ENCODE data around the gene LRRC37A. TPM values are rescaled to one million over a fixed set of nuclear protein-coding genes. Genes with fewer than 3 reads are reported as not detected.

Gene LRRC37A
- total RNA-seq (2022; extraction: Qiagen RNA extraction; ENCODE audit: low read depth): 0.67 to 1.2 TPM (median 0.75 TPM) in 5 replicates

DNA sequence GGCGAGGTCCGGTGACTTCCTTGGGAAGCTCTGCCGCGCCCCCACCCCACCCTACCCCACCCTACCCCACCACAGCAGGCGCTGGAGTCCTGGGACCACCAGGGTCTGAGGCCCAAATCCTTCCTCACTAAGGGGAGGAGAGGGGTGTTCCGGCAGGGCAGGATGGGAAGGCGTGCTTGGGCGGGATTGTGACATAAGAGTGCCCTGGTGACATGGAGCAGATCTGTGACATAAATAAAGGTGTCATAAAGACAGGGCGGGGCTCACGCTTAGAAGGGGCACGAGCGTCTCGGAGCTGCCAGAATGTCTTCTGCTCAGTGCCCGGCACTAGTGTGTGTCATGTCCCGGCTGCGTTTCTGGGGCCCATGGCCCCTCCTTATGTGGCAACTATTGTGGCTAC lies at the start of gene LRRC37A:
TSS of gene LRRC37A (plus strand) at position 301 of the 400 bp plus-strand sequence. CDS start at position 304, 3 bp downstream.

DNA sequence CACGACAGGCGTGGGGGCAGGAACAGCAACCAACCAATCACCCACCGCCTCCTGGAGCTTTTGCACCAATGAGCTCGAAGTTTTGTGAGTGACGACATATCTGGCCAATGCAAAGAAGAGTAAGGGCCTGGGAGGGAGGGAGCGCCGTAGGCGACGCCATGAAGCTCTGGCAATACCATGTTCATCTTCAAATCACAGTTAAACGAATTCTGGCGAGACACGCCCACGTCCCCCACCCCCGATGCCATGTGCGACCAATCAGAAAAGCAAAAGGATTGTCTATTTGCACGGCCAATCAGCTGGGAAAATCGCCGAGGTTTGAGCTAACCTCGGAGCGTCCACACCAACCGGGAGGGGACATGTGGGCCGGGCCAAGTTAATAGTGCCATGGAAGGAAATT lies 66.8 kb downstream of the LRRC37A start, which contains the start of gene ARL17B:
TSS of gene ARL17B (minus strand) at position 12 of the 400 bp plus-strand sequence. CDS start 3,369 bp downstream, outside the sequence.

Other genes with a start within 250 kb of the LRRC37A start
- gene KANSL1, start 101.7 kb upstream of the LRRC37A start, total RNA-seq (2022; extraction: Qiagen RNA extraction; ENCODE audit: low read depth): 21.7 to 27.0 TPM (median 23.6 TPM) in 5 replicates
- gene ARL17B, start 66.6 kb downstream of the LRRC37A start, total RNA-seq (2022; extraction: Qiagen RNA extraction; ENCODE audit: low read depth): 4.0 to 10.1 TPM (median 6.2 TPM) in 5 replicates
- 2.6 to 4.4 TPM (median 3.6 TPM) in 5 replicates for gene LRRC37A2, start 217.3 kb downstream of the LRRC37A start, total RNA-seq (2022; extraction: Qiagen RNA extraction; ENCODE audit: low read depth)